K562 (cell line): ENCODE data around the gene FAXC. TPM values are rescaled to one million over a fixed set of nuclear protein-coding genes. Genes with fewer than 3 reads are reported as not detected.
A peak's percentile ranks its signal among the peaks of the same experiment; 100 is the strongest.

ENCODE experiments used
- BMI1 ChIP-seq: fragments of 150-350 bp; IDR thresholded peaks from 2 replicates; pipeline ENCODE4 v1.6.1; 2014; ENCODE audit warnings: low read length
- CTCF ChIP-seq, 3 experiments: IDR thresholded peaks in 2 of 3; conservative IDR thresholded peaks in 1 of 3; 2 replicates each; pipeline ENCODE4 v1.5.1; 2011 to 2012; ENCODE audit warnings: low read length in 3 of 3, mild to moderate bottlenecking in 3 of 3, control low read depth in 2 of 3, improper control_type of control experiment in 1 of 3, inconsistent platforms in 1 of 3, low read depth in 1 of 3, mixed read lengths in 1 of 3, moderate library complexity in 1 of 3; ENCODE audit not compliant: insufficient read depth in 2 of 3
- HDAC1 ChIP-seq, 2 experiments: fragments of 450-650 bp; IDR thresholded peaks; 2 replicates each; pipeline ENCODE4 v1.6.1; 2016 to 2017; ENCODE audit warnings: inconsistent platforms in 1 of 2, mild to moderate bottlenecking in 1 of 2, moderate library complexity in 1 of 2
- KLF6 ChIP-seq: fragments of 250-450 bp; sonication (Bioruptor Pico); IDR thresholded peaks from 2 replicates; pipeline ENCODE4 v1.4.0; 2020; ENCODE audit warnings: mild to moderate bottlenecking, moderate library complexity, borderline replicate concordance
- NFIC ChIP-seq: fragments of 450-650 bp; IDR thresholded peaks from 2 replicates; pipeline ENCODE4 v1.6.1; 2017; ENCODE audit warnings: mild to moderate bottlenecking, inconsistent platforms
- NR2C1 ChIP-seq, 2 experiments: fragments of 450-650 bp; IDR thresholded peaks; 2 replicates each; pipeline ENCODE4 v1.6.1; 2017; ENCODE audit warnings: mild to moderate bottlenecking in 2 of 2, antibody characterized with exemption in 1 of 2, inconsistent platforms in 1 of 2, missing compliant biosample characterization in 1 of 2, missing genetic modification characterization in 1 of 2
- NR2C2 ChIP-seq, 2 experiments: fragments of 200-800 bp in 1 of 2; sonication (Bioruptor generic) in 1 of 2; sonication (generic) in 1 of 2; formaldehyde crosslinking in 1 of 2; IDR thresholded peaks; 2 replicates each; pipeline versions ENCODE4 v1.6.1 to v1.8.0; 2016 to 2022; ENCODE audit warnings: mild to moderate bottlenecking in 1 of 2, missing compliant biosample characterization in 1 of 2, missing genetic modification characterization in 1 of 2, missing genetic modification reagents in 1 of 2
- RBBP5 ChIP-seq: fragments of 200-600 bp; sonication (generic); IDR thresholded peaks from 2 replicates; pipeline ENCODE4 v1.6.1; 2012; ENCODE audit warnings: borderline replicate concordance, mild to moderate bottlenecking, low read length, control low read depth, inconsistent platforms; ENCODE audit not compliant: insufficient read depth, poor library complexity, severe bottlenecking
- REST ChIP-seq, 2 experiments: fragments of 450-650 bp; formaldehyde crosslinking in 1 of 2; IDR thresholded peaks; 2 replicates each; pipeline versions ENCODE4 v1.4.0 to v1.6.1; 2014 to 2020; ENCODE audit warnings: mild to moderate bottlenecking in 2 of 2, borderline replicate concordance in 1 of 2, low read depth in 1 of 2
- RNF2 ChIP-seq: sonication (generic); IDR thresholded peaks from 2 replicates; pipeline ENCODE4 v1.6.1; 2016
- SAP30 ChIP-seq: fragments of 200-600 bp; sonication (generic); IDR thresholded peaks from 2 replicates; pipeline ENCODE4 v1.6.1; 2012; ENCODE audit warnings: borderline replicate concordance, low read depth, mild to moderate bottlenecking, moderate library complexity, low read length, control low read depth, inconsistent platforms; ENCODE audit not compliant: insufficient read depth, poor library complexity, severe bottlenecking
- SMARCB1 ChIP-seq: IDR thresholded peaks from 2 replicates; pipeline ENCODE4 v1.6.1; 2011; ENCODE audit warnings: improper control_type of control experiment, low read depth; ENCODE audit not compliant: insufficient read length
- TGIF2 ChIP-seq: sonication (generic); formaldehyde crosslinking; IDR thresholded peaks from 2 replicates; pipeline ENCODE4 v1.8.1; 2022; ENCODE audit warnings: mild to moderate bottlenecking, missing genetic modification reagents, moderate library complexity
- ZNF133 ChIP-seq: fragments of 250-450 bp; sonication (Bioruptor Pico); IDR thresholded peaks from 2 replicates; pipeline ENCODE4 v1.4.0; 2020; ENCODE audit warnings: mild to moderate bottlenecking
- ZNF175 ChIP-seq: fragments of 200-800 bp; sonication (Bioruptor generic); IDR thresholded peaks from 2 replicates; pipeline ENCODE4 v1.6.1; 2016; ENCODE audit warnings: low read depth, mild to moderate bottlenecking, missing genetic modification characterization, missing compliant biosample characterization
- ZNF239 ChIP-seq: fragments of 250-450 bp; sonication (Bioruptor Pico); IDR thresholded peaks from 2 replicates; pipeline ENCODE4 v1.4.0; 2020; ENCODE audit warnings: mild to moderate bottlenecking
- polyA plus RNA-seq, 8 experiments: library from polyadenylated mRNA; depleted of rRNA in 4 of 8; stranded (reverse) in 5 of 8; unstranded in 3 of 8; fragments of >200 nt; fragmentation: Nextera tagmentation in 2 of 8; fragmentation: Illumina TruSeq in 1 of 8; extraction: Ambion mirVana in 2 of 8; extraction: Trizol in 1 of 8; gene quantifications; 2 replicates each; pipeline versions ENCODE4 v1.2.1 to v1.2.3, GENCODE V29; 2011 to 2014; ENCODE audit warnings: inconsistent platforms in 1 of 8, missing spikeins in 1 of 8
- total RNA-seq, 7 experiments: library from RNA; depleted of rRNA in 6 of 7; stranded (reverse); fragments of >200 nt in 6 of 7; fragmentation: Illumina TruSeq in 2 of 7; extraction: Trizol in 2 of 7; gene quantifications; 2 replicates each; pipeline versions ENCODE4 v1.2.1 to v1.2.3, GENCODE V29; 2011 to 2021; ENCODE audit warnings: low replicate concordance in 1 of 7

The FAXC gene
- total and polyA plus RNA-seq, 9 of the 15 experiments (the other 6 are each of a cell fraction or from before 2014, with no cell fraction given), result 0.06 to 0.40 (median 0.13) TPM; not detected in 5

GRCh38 chr6:99393698-99394531, 44.4 kb upstream of the FAXC start, which contains the start of gene COQ3 (continued):
- TF ChIP-seq REST (IDR thresholded peaks at IDR 0.05; ENCODE audit: borderline replicate concordance) (no peak), REST (CRISPR knock-in tag; IDR thresholded peaks at IDR 0.05; ENCODE audit: low read depth) (peak; percentile 53; the same call in 1 of the 2 replicates), NR2C2 (CRISPR knock-in tag; IDR thresholded peaks at IDR 0.05) (no peak), NR2C2 (tag; IDR thresholded peaks at IDR 0.05) (peak; percentile 81), ZNF175 (0 out of 2 replicates have a peak, but pooled peaks have one; percentile 35), HDAC1 (IDR thresholded peaks at IDR 0.05) (peak in 1 of 2 experiments; percentile 21; a peak in 1 of 4 replicates), CTCF (IDR thresholded peaks at IDR 0.05 in 2 of 3, conservative IDR thresholded peaks at IDR 0.05 in 1 of 3; ENCODE audit: insufficient read depth in 2 of 3, low read depth in 1 of 3, low read length in 3 of 3) (no peak), ZNF133 (CRISPR knock-in tag) (no peak), NFIC (0 out of 2 replicates have a peak, but pooled peaks have one; percentile 27), RNF2 (no peak), BMI1 (no peak), ZNF239 (CRISPR knock-in tag) (no peak), TGIF2 (CRISPR knock-in tag) (no peak), RBBP5 (peak; percentile 100), KLF6 (CRISPR knock-in tag) (no peak), NR2C1 (IDR thresholded peaks at IDR 0.05) (peak; percentile 79), NR2C1 (tag; IDR thresholded peaks at IDR 0.05) (peak; percentile 47; the same call in 1 of the 2 replicates), SAP30 (no peak), SMARCB1 (no peak)
